GM19099 (cell line): ENCODE data around the gene IL12RB1.

ENCODE experiments used
- POLR2A ChIP-seq: IDR thresholded peaks from 3 replicates; pipeline ENCODE4 v1.6.1; 2011; ENCODE audit warnings: low read depth; ENCODE audit not compliant: insufficient read length; ENCODE audit errors: extremely low read depth

IL12RB1 gene

GRCh38 chr19:18086590-18087138 lies at the start of gene IL12RB1:
TSS of gene IL12RB1 (minus strand) at chr19:18086934. CDS start at chr19:18086823, 111 bp downstream.
- peak; percentile 69 for TF ChIP-seq POLR2A

GRCh38 chr19:18135712-18136584 lies 49.2 kb upstream of the IL12RB1 start:
- no peak for TF ChIP-seq POLR2A

GRCh38 chr19:18131841-18132596 lies 45.3 kb upstream of the IL12RB1 start:
- TF ChIP-seq POLR2A: no peak

DNA sequence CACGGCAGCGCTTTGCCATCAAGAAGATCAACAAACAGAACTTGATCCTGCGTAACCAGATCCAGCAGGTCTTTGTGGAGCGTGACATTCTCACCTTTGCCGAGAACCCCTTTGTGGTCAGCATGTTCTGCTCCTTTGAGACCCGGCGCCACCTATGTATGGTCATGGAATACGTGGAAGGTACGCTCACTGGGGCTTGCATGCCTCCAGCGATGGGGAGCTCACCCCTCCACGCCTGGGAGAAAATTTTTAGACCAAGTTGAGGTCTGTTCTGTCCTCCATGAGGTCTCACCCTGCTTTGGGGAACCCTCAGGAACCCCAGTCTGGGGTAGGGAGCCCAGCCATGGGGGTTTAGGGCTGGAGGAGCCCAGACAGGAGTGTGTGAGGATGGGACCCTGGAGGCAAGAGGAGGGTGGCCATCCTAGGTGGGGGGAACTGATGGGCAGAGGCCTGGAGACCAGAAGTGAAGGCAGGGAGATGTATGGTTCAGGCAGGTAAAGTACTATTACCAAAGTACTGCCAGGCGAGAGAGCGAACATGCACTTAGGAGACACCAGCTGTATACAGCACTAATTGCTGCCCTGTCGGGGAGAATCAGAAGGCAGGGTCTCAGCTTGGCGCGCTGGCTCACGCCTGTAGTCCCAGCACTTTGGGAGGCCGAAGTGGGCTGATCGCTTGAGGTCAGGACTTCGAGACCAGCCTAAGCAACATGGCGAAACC lies 43.9 kb upstream of the IL12RB1 start:
- no peak for TF ChIP-seq POLR2A

GRCh38 chr19:18128805-18129204 lies 42.1 kb upstream of the IL12RB1 start:
- no peak for TF ChIP-seq POLR2A

- no peak for TF ChIP-seq POLR2A
These were observed 41.3 kb upstream of the IL12RB1 start for GRCh38 chr19:18128044-18128443.

DNA sequence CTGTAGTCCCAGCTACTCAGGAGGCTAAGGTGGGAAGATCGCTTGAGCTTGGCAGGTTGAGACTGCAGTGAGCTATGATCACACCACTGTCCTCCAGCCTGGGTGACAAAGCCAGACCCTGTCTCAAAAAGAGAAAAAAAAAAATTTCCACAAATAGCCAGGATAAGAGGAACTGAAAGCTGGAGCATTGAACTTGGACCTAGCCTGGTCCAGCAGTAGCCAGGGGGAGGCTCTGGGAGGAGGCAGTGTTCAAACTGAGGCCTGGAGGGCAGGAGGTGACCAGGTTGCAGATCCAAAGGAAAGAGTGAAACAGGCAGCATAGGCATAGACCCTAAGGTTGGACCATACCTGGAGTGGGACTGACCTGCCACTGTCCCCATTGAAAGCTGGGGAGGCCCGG lies 39.4 kb upstream of the IL12RB1 start:
- TF ChIP-seq POLR2A: no peak

- TF ChIP-seq POLR2A: no peak
These were observed 37.1 kb upstream of the IL12RB1 start for GRCh38 chr19:18123819-18124218.

DNA sequence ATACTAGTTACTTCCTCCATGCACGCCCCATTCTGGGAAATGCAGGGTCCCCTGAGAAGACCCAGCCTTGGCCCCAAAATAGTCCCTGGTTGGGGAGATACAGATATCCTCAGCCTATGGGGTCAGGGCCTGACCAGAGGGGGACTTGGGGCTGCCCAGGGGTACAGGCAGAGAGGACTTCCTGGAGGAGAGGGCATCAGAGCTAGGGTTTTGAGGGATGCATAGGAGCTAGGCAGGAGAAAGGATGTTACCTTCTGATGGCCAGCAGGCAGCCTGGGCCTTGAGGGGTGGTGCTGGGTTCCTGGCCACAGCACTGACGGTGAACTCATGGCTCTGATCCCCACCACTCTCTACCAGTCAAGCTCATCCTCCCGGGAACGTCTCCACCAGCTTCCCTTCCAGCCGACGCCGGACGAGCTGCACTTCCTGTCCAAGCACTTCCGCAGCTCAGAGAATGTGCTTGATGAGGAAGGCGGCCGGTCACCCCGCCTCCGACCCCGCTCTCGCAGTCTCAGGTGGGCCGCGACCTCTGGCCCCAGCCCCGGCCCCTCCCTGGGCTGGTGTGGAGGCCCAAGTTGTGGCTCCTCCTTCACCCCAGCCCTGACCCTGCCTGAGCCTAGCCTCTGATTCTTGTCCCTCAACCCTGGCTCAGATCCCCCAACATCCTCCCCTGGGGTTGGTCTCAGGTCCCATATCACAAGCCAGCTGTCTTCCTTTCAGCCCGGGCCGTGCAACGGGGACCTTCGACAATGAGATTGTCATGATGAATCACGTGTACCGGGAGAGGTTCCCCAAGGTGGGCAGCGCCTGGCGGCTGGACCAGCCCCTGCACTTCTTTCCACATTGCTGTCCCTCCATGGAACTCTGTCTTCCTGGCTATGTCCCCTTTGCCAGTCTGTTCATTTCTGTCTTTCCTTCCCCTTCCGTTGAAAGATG lies 36.4 kb upstream of the IL12RB1 start:
- TF ChIP-seq POLR2A: no peak

GRCh38 chr19:18122424-18122823 lies 35.7 kb upstream of the IL12RB1 start:
- no peak for TF ChIP-seq POLR2A

GRCh38 chr19:18121166-18121565 lies 34.4 kb upstream of the IL12RB1 start:
- no peak for TF ChIP-seq POLR2A

DNA sequence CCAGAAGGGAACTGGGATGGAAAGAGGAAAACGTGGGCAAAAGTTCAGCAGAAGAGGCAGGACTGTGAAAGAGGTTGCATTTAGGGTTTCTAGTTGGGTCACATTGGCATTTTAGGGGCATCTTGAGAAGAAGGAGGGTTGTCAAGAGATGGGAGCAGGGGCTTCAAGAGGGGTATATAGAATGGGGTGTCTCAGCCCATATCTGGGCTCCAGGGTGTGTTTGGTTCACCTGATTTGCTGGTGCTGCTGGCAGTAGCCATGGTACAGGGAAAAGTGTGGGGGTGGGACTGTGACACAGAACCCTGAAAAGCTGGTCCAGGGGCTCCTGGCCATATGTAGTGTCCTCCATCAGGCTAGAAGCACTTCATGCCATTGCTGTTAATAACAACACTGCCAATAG lies 33.4 kb upstream of the IL12RB1 start:
- TF ChIP-seq POLR2A: no peak

DNA sequence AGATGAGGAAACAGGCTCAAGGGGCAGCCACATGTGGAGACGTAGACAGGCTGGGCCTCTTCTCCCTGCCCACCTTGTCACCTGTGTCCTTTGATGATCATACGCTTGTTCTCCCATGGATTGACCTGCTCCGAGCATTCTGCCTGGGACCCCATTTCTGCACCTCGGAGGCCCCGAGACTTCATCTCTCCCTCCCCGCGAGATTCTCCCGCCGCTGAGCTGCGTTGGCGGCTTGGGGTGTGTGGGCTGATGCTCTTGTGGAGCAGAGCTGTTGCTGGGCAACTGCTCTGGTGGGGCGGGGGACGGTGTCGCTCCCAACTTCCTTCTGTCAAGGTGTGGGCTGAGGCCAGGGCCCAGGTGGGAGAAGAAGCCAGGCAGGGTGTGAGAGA lies 33.0 kb upstream of the IL12RB1 start:
- TF ChIP-seq POLR2A: no peak
